Stimulated activated CD4-positive, alpha-beta T cell treated with anti-CD3 and anti-CD28 coated beads, Interleukin-15, amount 100 ng/mL, for 1 hour (primary cell): ENCODE results near the gene VCAN.

Experiments
- DNase-seq, 2 donors: peaks; one replicate each; pipeline ENCODE4 v3.0.0-alpha.2; 2020; ENCODE audit warnings: low read depth in 1 of 2, low spot score in 1 of 2

VCAN gene

DNA sequence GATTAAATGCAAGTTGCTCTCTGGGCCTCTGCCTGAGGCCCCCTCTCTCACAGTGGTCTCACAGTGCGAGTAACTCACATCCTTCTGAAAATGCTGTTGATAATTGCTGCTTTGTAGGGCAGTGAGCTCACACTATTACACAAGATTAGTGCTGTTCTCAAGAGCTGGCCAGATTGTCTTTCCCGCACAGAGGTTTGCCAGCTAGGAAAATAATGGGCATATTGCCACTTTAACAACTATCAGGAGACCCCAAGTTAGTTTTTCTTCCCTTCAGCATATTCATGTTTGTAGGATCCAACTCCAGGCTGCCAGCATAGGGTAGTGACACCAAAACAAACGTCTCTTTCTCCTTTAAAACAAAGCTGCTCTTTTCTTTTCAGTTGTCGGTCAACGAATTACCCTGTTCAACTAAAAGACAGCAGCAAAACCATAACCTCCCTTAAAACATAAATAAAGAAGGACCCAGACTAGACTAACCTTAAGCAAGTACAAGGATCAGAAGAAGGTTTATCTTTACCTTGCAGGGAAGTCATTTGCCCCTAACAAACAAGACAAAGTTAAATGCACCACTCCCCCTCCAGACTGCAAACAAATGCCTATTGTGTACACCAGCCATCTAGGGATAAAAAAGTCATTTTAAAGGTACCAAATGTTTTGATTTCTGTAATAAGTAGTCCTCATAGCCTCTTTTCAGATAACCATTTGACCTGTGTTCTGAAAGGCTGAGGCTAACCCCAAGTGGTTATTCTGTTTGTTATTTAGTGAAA, 91.4 kb downstream of the VCAN start:
- no peak for DNase-seq

GRCh38 chr5:83563631-83564030, 92.1 kb downstream of the VCAN start:
- no peak for DNase-seq

GRCh38 chr5:83564069-83564749, 92.7 kb downstream of the VCAN start:
- no peak for DNase-seq

DNA sequence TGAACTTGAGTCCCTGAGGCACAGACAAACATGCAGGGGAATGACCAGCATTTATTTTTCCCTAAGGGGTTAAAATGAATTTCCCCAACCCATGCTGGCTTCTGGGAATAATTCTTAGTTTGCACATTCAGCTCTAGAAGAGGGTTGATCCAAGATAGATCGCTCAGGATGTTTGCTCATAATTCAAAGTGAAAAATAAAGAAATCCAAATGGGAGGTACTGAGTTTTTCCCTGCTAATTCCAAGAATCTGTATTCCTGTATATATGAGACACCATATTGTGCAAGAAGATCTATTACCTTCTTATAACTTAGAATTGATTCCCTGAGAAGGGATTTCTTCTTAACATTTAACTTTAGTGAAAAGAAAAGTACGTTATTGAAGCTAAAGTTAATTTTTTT, 96.2 kb downstream of the VCAN start:
- no peak for DNase-seq

DNA sequence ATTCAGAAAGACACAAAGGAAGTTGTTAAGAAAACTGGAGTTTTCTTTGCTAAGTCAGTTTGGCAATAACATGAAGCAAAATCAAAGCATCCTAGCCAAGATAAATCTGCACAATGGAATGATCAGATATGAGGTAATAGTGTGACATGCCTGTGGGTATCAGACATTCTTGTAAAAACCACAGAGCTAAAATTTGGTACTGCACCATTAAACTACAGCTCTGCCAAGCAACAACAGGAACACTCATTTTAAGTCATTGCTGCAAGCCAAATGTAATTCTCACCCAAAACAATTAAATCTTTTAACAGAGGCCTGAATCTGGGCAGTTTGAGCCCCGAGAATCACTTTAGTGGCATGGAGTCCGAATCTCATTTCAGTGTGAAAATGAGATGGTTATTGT, 96.6 kb downstream of the VCAN start:
- no peak for DNase-seq

DNA sequence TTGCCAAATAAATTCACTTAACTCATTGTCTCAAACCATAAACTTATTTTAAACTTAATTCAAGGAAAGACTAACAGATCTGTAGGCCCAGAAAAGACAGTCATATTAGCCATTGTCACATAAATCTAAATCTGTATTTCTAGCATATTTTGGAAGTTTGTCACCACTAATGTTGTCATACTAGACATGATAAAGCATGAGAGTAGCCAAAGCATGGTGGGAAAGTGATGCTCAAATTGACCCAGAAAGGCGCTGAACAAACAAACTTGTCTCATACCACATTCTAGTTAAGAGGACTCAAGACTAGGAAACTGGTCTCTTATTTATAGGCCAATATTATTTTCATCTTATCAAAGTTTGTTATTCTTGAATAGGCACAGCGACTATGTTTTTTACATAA, 99.4 kb downstream of the VCAN start:
- DNase-seq: no peak

DNA sequence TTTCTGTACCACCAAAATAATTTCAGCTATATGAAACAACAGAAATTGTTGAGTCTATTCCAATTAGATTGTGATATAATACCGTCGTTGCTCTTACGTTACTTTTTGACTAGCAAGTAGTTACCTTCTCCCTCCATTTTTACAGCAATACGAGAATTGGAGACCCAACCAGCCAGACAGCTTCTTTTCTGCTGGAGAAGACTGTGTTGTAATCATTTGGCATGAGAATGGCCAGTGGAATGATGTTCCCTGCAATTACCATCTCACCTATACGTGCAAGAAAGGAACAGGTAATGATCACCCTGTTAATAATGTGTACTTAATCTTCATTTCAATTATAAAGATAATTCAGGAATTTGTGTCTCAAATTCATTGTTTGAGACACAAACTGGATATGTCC, 100.7 kb downstream of the VCAN start:
- no peak for DNase-seq

GRCh38 chr5:83576341-83576740, 104.8 kb downstream of the VCAN start:
- no peak for DNase-seq

GRCh38 chr5:83577036-83577636, 105.6 kb downstream of the VCAN start:
- DNase-seq: no peak

DNA sequence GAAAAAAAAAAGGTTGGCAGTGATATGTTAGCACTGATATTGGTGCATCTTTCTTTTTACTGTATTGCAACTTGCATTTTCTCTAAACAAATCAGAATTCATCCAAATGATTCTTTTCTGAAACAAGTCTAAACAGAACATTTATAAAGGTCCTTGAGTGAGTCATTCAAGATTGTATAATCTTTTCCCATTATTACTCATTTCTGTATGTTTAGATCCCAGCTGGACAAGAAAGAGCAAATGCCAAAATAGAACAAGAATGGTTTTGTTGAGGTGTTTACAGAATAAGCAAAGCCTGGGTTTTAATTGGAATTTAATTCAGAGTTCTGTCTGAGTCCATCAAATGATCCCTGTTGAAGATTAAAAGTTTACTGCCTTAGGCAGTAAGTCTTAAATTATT, 112.3 kb downstream of the VCAN start:
- DNase-seq: no peak

- no peak for DNase-seq
These were observed 115.6 kb downstream of the VCAN start for GRCh38 chr5:83586874-83587776.

DNA sequence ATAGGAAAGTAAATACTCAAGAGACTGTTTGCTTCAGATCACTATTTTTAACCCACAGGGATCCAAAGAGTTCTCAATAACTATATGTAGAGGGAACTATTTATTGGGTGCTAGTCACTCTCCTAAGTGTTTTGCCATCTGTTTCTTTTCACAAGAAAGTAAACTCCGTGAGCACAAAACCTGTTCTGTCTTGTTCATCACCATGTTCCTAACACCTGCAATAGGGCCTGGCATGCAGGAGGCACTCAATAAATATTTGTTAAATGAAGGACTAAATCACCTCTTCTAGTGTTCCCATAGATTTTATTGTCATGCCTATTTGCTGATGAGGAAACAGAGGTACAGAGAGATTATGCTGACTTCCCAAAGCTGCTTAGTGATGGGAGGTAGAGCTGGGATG, 118.2 kb downstream of the VCAN start:
- no peak for DNase-seq

DNA sequence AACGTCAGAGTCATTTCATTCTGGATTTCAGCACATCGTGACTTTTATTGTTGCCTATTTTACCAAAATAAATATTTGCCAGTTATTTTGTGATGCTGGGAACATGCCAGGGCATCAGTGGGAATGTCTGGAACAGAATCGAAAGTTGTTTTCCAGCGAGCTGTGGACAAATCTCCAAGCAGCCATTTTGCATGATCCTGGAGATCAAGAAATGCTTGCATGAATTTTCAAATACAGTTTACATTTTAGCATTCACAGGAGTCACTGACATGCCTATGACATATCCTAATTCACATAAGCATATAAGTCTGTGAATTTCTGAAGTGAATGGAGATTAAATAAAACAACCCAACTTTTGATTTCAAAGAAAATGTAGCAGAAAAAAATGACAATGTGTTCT, 119.4 kb downstream of the VCAN start:
- DNase-seq: no peak

DNA sequence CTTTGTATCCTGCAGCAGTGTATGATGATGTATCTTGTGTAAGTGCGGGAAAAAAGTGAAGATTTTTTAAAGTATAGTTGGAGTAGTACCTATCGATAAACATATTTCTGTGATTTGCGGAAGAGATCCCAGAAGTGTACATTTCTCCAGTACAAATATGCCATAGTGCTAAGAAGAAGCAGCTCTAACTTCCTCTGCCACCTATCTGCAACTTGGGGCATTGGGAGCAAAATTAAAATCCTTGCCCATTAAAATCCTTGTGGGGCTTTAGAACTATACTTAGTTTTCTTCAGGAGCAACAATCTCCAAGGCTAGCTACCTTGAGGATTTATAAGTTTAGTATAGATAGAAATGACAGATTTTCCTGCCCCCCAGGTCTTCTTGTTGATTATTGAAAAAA, 123.7 kb downstream of the VCAN start:
- no peak for DNase-seq

GRCh38 chr5:83608122-83608521, 136.6 kb downstream of the VCAN start:
- DNase-seq: no peak

- no peak for DNase-seq
These were observed 143.3 kb downstream of the VCAN start for GRCh38 chr5:83614841-83615240.

DNA sequence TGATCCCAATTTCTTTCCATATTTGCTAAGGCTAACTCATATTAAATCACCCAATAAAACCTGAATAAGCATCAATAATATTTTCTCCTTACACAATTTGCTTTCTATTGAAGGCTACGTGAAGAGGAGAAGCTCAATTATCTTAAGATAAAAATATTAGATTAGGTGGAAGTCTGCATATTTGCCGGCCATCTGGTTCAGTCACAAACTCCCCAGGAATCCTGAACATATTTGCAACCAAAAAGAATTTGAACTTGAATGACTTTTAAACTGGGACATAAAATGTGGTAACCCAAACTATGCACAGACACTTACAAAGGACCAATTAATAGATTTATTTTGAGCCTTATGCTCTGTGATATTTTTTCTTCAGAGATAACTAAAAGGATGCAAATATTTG, 156.8 kb downstream of the VCAN start:
- DNase-seq: no peak
